HG03066 (cell line): ENCODE measurements around the gene ZCWPW1.
A peak's percentile ranks its signal among the peaks of the same experiment; 100 is the strongest.

Experiments
- ATAC-seq: cut with Tn5 transposase; IDR thresholded peaks from one replicate; pipeline ENCODE4 v1.9.1; 2021; ENCODE audit warnings: low read depth; ENCODE audit not compliant: unreplicated experiment

ZCWPW1 gene

GRCh38 chr7:100433592-100434296 lies 5.2 kb upstream of the ZCWPW1 start:
- ATAC-seq = no peak

GRCh38 chr7:100433276-100433591 lies 4.7 kb upstream of the ZCWPW1 start:
- no peak for ATAC-seq

- no peak for ATAC-seq
These were observed 4.2 kb upstream of the ZCWPW1 start for GRCh38 chr7:100432621-100433275.

- no peak for ATAC-seq
These were observed 3.5 kb upstream of the ZCWPW1 start for GRCh38 chr7:100432053-100432452.

GRCh38 chr7:100431286-100431735 lies 2.8 kb upstream of the ZCWPW1 start:
- ATAC-seq = no peak

GRCh38 chr7:100430493-100431285 lies 2.2 kb upstream of the ZCWPW1 start:
- ATAC-seq = no peak

- ATAC-seq = peak; percentile 32
These were observed 1.4 kb upstream of the ZCWPW1 start, which contains the start of gene MEPCE for GRCh38 chr7:100429637-100430492. TSS of gene MEPCE (plus strand) at chr7:100429831. CDS start at chr7:100430019, 188 bp downstream.

- peak; percentile 37 for ATAC-seq
These were observed 599 bp upstream of the ZCWPW1 start for GRCh38 chr7:100428967-100429636.

GRCh38 chr7:100427762-100428198 lies 723 bp downstream of the ZCWPW1 start:
- ATAC-seq = no peak

- ATAC-seq = no peak
These were observed 2.0 kb downstream of the ZCWPW1 start for GRCh38 chr7:100426516-100426915.

GRCh38 chr7:100425347-100425746 lies 3.2 kb downstream of the ZCWPW1 start:
- ATAC-seq = no peak

- no peak for ATAC-seq
These were observed 5.2 kb downstream of the ZCWPW1 start for GRCh38 chr7:100423315-100423714.

GRCh38 chr7:100419660-100420226 lies 8.8 kb downstream of the ZCWPW1 start:
- no peak for ATAC-seq

GRCh38 chr7:100418930-100419659 lies 9.4 kb downstream of the ZCWPW1 start:
- no peak for ATAC-seq

GRCh38 chr7:100415448-100415847 lies 13.1 kb downstream of the ZCWPW1 start:
- no peak for ATAC-seq

- no peak for ATAC-seq
These were observed 14.6 kb downstream of the ZCWPW1 start for GRCh38 chr7:100413889-100414288.

GRCh38 chr7:100413346-100413745 lies 15.2 kb downstream of the ZCWPW1 start:
- no peak for ATAC-seq

GRCh38 chr7:100411101-100411500 lies 17.4 kb downstream of the ZCWPW1 start:
- no peak for ATAC-seq
